Ramos (cell line): ENCODE results near the gene SELENOK.

Experiments used
- in situ Hi-C: fragments of 300-500 bp; cut with MboI; formaldehyde crosslinking; loops from one replicate; pipeline ENCODE4 v1.14.3; 2022; ENCODE audit warnings: low sequenced_read_pairs; ENCODE audit not compliant: unreplicated experiment

Gene SELENOK

DNA sequence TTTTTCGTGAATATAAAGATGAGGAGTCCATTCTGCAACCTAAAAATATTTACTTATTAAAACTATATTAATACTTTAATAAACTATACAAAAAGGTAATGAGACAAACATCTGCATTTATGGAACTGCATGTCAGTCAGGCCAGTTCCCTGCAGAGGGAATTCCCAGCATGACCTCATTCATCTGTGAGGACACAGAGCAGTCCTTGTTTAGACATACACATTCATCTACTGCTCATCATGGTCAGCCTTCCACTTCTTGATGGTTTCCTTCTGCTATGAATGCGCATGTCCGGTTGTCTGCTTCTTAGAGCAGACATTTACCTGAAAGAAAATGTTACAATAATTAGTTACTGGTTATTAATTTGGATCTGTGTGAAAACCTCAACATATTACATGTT lies 6.4 kb downstream of the SELENOK start:
- in situ Hi-C loops: no loop called here

DNA sequence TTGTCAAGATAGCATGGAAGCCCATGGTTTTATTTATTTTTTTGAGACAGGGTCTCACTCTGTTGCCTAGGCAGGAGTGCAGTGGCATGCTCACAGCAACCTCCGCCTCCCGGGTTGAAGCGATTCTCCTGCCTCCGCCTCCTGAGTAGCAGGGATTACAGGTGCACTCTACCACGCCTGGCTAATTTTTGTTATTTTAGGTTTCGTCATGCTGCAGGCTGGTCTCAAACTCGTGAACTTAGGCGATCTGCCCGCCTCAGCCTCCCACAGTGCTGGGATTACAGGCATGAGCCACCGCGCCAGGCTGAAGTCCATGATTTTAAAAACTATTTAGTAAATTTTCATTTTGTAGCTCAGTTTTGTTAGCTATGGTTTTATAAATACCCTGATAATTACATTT lies 7.0 kb downstream of the SELENOK start:
- in situ Hi-C loops: no loop called here

DNA sequence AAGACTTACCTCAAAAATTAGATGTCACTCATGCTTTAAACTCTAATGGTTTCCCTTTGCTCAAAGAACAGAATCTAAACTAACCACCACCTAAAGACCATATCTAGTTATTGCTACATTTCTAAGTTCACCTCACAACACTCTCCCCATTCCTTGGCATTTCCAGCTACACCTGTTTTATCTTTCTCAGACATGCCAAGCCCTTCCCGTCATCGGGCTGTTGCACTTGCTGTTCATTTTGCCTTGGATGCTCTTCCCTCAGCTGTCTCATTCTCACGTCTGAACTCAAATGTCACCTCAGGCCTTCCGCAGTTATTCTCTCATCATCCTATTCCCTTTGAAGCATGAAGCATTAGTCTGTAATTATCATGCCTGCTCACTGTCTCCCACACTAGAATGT lies 8.7 kb downstream of the SELENOK start:
- in situ Hi-C loops: no loop called here

DNA sequence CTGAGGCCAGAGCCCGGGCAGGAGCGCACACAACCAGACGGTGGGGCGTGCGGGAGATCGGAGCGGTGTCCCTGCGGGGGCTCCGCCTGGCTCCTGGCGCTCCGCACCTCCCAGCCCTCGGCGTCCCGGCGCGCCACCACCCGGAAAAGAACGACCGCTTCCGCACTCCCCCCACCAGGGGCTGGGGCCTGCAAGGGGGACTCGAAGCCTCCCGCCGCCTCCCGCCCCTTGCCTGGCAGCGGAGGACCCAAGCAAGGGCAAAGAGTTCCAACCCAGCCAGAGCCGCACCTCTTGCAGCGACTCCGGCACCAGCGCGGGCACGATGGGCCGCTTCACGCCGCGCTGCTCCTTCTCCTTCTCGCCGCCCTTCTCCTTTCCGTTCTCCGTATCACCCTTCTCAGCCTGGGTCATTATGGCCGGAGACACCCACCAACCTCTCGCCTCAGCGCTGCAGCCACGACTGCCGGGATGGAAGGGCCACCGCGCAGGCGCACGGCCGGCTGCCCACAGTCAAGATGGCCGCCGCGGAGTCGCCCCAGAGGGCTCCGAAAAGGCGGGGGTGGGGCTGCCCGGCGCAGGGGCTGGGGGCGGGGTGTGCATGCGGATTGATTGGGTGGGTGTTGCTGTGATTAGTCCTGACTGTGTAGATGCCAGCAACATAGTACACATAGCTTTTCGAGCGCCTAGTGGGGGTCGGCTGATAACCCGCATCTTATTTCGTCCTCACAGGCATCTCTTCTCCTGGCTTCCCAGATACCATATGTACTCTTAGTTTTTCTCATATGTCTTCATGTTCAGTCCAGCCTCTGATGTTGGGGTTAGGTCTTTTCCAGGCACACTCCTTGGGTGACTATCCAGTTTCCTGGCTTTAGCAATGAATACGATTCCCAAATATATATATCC lies 9.7 kb downstream of the SELENOK start, which contains the start of gene ACTR8:
Gene ACTR8, minus strand, starts transcription at position 462 of the 903 bp plus-strand sequence. Its CDS starts 51 bp downstream, at position 411.
- in situ Hi-C loops: no loop called here

DNA sequence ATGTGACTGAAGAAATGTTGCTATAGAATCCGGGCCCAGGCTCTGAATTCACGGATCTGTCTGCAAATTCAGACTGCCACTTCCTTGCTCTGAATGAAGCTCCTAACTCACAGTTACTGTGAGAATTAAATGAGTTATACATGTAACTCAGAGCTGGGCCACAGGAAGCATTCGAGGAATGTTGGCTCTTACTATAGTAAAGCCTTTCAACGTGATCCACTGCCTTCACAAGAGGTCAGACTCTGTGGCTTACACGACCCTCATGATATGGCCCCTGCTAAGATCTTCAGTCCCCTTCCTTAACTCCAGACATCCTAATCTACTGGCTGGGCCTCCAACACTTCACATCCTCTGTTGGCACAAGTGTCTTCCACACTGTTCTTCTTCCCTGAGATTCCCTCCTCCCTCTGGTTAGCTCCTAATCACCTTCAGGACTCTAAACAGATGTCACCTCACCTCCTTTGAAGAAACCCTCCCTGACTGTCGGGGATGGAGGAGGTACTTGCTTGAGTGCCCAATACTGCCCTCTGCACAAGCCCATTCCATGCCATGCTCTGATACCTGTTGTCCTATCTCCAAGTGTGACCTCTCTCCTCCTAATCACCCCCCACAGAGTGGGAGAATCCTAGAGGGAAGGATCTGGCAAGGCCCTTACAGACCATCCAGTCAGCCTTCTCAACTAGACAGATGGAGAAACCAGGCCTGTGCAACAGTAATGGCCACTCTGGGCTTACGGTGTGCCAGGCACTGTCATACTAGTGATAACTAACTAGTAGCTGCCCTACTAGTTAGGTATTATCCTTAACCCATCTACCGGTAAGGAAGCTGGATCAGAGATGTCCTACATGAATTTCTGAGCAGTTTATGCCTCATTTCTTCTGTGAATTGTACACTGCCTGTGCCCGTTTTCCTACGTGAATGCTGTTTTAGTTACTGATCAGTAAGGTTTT lies 11.0 kb downstream of the SELENOK start:
- in situ Hi-C loops: no loop called here

DNA sequence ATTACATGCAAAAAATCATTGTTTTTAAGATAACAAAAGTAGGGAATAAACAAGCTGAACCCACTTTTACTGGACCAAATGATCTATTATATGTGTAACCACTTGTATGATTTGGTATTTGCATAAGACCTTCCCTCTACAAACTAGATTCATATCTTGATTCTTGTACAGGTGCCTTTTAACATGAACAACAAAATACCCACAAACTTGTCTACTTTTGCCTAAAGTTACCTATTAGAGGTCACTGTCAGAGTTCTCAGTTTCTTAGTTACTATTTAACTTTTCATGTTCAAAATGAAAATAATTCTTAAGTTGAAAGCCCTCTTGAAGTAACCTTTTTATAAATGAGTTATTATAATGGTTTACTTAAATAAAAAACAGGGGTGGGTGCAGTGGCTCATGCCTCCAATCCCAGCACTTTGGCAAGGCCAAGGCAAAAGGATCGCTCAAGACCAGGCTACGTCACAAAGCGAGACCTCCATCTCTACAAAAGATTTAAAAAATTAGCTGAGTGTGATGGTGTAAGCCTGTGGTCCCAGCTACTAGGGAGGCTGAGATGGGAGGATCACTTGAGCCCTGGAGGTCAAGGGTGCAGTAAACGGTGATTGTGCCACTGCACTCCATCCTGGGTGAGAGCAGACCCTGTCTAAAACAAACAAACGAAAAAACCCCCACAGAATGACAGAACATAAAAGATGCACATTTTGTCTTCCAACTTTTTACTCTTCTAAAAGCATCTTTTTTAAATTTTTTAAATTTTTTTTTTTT lies 25.7 kb downstream of the SELENOK start:
- in situ Hi-C loops: no loop called here

DNA sequence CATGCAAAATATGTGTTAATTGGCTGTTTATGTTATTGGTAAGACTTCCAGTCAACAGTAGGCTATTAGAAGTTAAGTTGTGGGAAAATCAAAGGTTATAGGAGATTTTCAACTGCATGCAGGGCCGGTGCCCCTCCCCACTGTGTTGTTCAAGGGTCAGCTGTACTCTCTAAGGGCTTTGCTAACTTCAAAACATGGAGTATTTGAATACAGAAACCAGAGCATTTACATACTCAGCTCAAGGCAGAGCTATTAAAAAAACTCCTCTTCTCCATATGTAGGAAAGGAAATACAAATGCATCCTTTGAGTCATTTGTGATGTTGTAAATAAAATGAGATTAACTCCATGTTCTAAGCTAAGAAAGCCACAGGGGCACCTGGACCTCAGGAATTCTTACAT lies 28.5 kb downstream of the SELENOK start:
- in situ Hi-C loops: no loop called here

DNA sequence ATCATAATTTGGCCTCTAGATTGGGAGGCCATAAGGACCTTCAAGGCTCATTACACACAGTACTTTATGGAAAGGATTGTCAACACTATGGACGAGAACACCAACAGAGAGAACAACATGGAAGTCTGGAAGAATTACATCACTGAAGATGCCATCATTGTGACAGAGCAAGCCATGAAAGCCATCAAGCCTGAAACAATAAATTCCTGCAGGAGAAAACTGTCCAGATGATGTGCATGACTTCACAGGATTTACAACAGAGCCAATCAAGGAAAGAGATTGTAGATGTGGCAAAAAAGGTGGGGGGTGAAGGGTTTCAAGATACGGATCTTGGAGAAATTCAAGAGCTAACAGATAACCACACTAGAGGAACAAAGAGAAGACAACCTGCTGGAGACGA lies 29.4 kb downstream of the SELENOK start:
- in situ Hi-C loops: no loop called here

DNA sequence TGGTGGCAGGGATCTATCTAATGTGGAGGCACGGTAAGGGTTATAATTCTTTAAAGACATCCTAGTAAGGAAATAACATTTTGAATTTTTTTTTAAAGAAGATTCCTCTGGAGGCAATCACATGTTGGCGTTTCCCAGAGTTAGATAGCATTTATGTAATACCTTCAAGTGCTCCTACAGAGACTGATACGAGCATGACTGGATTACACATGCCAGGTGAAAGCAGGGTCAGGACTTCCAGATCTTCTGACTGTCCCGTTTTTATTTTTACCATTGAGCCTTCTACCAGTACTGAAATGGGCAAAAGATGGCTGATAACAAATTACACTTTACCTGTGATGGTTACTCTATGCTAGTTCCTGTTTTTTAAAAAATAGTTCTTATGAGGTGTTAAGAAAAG lies 31.5 kb downstream of the SELENOK start:
- in situ Hi-C loops: no loop called here

DNA sequence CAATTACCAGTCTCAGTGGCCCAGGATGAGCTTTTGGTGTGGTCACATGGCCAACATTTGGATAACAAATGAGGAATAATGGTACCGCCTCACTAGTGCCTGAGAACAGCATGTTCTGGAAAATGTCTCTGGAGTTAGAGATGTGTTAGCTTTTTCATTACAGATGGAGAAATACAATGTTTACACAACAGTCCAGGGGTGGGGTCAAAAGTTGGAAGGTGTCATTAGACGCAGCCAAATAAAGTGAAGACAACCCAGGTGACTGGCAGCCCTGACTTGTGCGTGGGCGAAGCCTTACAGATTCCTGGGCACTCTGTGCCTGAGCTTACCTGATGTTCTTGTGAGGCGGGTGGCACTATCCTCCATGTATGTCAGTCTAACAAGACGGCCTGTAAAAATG lies 32.5 kb downstream of the SELENOK start:
- in situ Hi-C loops: no loop called here

DNA sequence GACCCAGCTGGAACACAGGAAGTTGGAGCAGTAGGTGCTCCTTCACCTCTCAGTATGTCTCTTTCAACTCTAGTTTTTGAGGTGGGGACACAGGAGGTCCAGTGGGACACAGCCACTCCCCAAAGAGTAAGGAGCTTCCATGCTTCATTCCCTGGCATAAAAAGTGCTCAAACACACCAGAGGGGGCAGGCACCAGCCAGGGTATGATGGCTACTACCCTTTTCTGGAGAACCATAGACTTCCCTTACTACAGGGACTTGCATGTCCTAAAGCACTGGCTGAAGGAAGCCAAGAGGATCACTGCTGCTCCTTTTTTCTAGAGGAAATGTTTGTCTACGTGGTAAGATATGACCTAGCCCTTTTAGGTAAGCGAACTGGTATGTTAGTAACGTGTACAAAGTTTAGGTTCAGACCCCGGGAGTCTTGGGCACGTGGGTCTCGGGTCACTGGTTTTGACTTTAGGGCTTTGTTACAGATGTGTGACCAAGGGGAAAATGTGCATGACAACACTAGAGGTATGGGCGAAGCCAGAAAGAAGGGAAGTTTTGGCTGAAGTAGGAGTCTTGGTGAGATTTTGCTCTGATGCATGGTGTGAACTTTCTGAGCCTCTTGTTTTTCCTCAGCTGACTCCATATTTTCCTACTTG lies 33.4 kb downstream of the SELENOK start:
- in situ Hi-C loops: no loop called here

DNA sequence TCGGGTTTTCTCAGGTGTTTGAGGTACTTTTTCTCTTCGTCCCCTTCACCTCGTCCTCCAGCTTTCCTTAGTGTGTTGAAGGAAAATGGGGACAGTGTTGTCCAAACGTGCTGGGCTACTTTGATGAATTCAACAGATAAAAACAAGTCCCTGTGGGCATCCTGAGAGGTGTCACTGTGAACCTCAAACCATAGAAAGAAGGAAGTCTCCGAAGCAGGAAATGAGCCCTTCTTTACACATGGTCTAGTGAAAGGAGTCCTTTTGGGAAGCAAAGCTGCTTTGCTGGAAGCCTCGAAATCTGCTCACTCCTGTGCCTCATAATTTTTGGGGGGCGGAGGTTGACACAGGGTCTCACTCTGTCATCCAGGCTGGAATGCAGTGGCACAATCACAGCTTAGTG lies 34.7 kb downstream of the SELENOK start:
- in situ Hi-C loops: no loop called here

DNA sequence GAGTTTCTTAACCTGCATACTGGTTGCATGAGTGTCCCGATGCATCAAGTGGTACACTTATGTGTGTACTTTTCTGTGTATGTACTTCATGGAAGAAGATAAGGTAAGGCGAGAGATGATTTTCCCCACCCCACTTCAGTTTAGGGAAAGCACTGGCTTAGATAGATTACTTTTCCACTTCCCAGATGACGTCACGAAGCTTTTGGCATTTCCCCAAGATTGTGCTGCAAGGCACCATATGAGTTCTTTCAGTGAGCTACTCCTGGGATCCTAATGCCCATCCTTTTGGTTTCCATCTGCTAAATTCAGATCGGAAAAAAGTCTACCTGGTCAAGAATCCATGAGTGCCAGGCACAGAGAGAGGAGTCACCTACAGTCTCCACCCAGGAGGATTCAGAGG lies 40.8 kb downstream of the SELENOK start:
- in situ Hi-C loops: no loop called here

DNA sequence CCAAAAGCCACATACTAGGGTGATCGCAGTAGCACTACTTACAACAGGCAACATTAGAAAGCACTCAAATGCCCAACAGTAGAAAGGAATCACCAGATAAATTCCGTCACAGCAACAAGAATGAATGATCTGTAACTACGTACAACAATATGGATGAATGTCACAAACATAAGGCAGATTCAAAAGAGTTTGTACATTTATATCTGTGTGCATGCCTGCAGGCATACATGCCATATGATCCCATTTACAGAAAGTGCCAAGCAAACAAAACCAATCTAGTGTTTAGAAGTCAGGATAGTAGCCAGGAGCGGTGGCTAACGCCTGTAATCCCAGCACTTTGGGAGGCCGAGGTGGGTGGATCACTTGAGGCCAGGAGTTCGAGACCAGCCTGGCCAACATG lies 41.7 kb downstream of the SELENOK start:
- in situ Hi-C loops: no loop called here

DNA sequence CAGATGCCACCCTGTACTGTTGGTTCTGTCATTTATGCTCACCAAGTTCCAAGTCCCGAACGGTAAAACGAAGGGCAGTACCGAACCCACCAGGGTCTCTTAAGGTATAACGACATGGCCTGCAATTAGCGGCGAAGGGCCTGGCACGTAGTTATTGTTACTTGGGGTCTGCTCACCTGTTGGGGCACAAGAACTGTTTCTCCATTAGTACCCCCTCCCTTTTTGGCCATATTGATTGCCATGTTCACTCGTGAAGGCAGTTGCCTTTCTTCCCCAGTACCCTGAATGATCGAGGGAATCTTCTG lies 44.9 kb downstream of the SELENOK start:
- in situ Hi-C loops: no loop called here

DNA sequence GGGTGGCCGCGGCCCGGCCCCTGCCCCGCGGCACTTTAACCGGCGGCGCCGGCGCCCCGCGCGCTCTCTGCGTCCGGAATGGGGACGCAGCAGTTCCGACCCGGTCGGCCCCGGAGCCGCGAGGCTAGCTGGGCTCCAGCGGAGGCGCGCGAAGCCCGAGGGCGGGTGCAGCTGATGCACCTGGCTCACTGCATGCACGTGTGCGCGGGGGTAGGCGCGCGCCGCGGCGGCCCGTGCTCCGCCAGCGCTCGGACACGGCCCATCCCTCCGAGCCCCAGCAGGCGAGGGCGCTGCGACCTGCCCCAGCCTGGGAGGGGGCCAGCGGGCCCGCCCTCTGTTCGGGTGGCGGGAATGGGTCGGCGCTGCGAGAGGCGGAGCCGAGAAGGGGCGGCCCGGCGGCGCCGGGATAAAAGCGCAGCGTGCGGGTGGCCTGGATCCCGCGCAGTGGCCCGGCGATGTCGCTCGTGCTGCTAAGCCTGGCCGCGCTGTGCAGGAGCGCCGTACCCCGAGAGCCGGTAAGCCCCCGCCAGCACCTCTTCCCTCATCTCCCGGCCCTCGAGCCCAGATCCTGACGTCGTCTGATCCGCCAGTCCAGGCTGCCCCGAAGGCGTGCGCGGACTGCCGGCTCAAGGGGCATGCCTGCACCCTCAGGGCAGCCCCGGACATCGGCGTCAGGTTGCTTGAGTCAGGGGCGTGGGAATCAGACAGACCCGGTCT lies 45.4 kb downstream of the SELENOK start, which contains the start of the genes CHDH and IL17RB:
Gene CHDH, minus strand, starts transcription at position 286 of the 717 bp plus-strand sequence. CDS start 22,411 bp downstream, outside the sequence.
Gene IL17RB, plus strand, starts transcription at position 435 of the 717 bp plus-strand sequence. Its CDS starts 21 bp downstream, at position 456.
- in situ Hi-C loops: no loop called here

DNA sequence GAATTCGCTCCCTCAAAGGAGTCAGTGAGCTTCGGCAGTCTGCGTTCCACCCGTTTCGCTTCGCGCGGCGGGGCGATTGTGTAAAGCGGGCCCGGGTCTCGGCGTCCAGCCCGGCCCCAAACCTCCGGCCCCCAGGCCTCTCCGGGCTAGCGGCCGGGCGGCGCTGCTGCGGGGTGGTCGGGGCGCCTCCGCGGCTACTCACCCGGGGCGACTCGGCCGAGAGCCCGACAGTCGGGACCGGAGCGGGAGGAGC lies 45.9 kb downstream of the SELENOK start:
- in situ Hi-C loops: no loop called here

DNA sequence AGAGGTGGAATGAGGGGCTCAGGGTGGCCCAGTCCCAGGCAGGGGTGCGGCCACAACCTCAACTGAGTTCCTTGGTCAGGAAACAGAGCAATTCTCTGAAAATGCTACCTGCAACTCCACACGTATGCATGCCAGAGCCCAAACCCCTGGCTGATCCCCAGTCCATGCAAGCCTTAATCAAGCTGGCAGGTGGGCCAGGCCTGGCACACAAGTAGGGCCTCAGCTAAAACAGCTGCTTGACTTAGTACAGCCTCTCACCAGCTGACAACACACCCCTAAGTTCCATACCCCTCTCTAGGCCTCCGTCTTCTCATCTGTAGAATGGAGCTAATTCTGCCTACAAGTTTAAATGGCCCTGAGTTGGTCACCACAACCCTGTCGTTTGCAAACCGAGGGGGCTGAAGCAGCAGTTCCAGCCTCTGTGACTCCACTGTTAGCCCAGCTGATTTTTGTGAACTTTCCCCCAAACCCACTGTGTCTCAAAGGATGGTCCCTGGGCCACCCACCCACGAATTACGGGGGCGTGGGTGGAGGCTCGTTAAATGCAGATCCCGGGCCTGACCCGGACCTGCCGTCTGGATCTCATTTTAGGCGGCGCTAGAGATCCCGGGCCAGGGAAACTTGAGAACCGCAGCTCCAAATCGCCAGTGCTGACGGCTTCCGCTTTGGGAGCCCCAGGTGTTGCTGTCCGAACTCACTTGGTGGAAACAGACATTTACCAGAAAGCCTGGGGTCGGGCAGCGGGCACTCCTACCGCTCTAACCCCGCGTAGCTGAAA lies 46.4 kb downstream of the SELENOK start:
- in situ Hi-C loops: no loop called here
